Peyer's patch (tissue), 4 donors: ENCODE results near the gene SOD2.

ENCODE experiments used
- CTCF ChIP-seq, 6 experiments: fragments of 450-650 bp in 4 of 6; fragments of 200-600 bp in 2 of 6; sonication (generic) in 1 of 6; IDR thresholded peaks; one replicate each; pipeline ENCODE4 v1.5.1; 2017 to 2019; ENCODE audit warnings: antibody characterized with exemption in 6 of 6, mild to moderate bottlenecking in 3 of 6, moderate library complexity in 1 of 6
- POLR2A ChIP-seq, 2 donors: fragments of 450-650 bp; IDR thresholded peaks; one replicate each; pipeline ENCODE4 v1.5.1; 2017; ENCODE audit warnings: antibody characterized with exemption in 2 of 2, mild to moderate bottlenecking in 2 of 2, moderate library complexity in 2 of 2

- TF ChIP-seq CTCF (IDR thresholded peaks at IDR 0.05), result no peak
- TF ChIP-seq POLR2A (IDR thresholded peaks at IDR 0.05), result no peak
Measured at GRCh38 chr6:159724778-159725177, 31.7 kb upstream of the SOD2 start.
